Lower leg skin (tissue), 4 donors: ENCODE data around the gene EML5. TPM values are rescaled to one million over a fixed set of nuclear protein-coding genes. Genes with fewer than 3 reads are reported as not detected.

Source experiments
- DNase-seq, 2 donors: peaks; one replicate each; pipeline ENCODE4 v3.0.0-alpha.2; 2019; ENCODE audit warnings: low spot score in 2 of 2
- H3K4me3 ChIP-seq: fragments of 200-600 bp; sonication (generic); 2 replicates; pipeline ENCODE4 v1.5.1; 2017; ENCODE audit warnings: mild to moderate bottlenecking, low read depth; ENCODE audit not compliant: poor library complexity, severe bottlenecking
- POLR2A ChIP-seq, 2 donors: fragments of 450-650 bp; IDR thresholded peaks; one replicate each; pipeline ENCODE4 v1.6.1; 2016 to 2017; ENCODE audit warnings: antibody characterized with exemption in 2 of 2, mild to moderate bottlenecking in 1 of 2, moderate library complexity in 1 of 2
- WGBS, 2 donors: methylation state at CpG; one replicate each; pipeline ENCODE4 v1.1.5; 2018; 5-methylcytosine and 5-hydroxymethylcytosine counted together
- intact Hi-C: fragments of 100-400 bp; cut with DNase I; formaldehyde crosslinking; loops from one replicate; pipeline ENCODE4 v1.15.0; 2023; ENCODE audit warnings: low total_unique reads
- total RNA-seq, 4 donors: library from RNA; depleted of rRNA; stranded (reverse); fragments of >200 nt; gene quantifications; one replicate each; pipeline ENCODE4 v1.1.0, GENCODE V29; 2016
- TF ChIP-seq, protein P1 (sequence below), 3 donors: fragments of 450-650 bp; IDR thresholded peaks; one replicate each; pipeline ENCODE4 v1.5.1; 2016; ENCODE audit warnings: antibody characterized with exemption in 3 of 3, mild to moderate bottlenecking in 3 of 3, moderate library complexity in 2 of 3

The EML5 gene
- total RNA-seq, 4 donors from 2014 or later = 0.17 to 0.62 (median 0.56) TPM

DNA sequence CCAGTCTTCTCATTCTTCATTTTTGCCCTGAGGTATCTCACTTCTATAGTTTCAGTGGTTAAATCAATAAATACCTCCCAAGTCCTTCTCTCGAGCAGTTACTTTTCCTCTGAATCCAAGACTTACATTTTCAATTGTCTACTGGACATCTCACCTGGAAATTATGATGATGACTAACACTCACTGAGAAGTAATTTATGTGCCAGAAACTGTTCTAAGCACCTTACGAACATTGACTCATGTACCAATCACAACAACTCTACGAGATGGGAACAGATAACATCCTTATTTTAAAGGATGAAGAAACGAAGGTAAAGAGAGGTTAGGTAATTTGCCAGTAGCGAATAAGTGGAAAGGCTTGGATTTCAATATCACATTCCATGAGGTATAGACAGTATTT lies 94.1 kb downstream of the EML5 start:
- intact Hi-C loops = no loop called here
- 55 to 71% methylated on average over 5 of the region's 5 CpGs for WGBS, 2 donors
- H3K4me3 ChIP-seq = no peak overlapping the region
- TF ChIP-seq, protein P1, sequence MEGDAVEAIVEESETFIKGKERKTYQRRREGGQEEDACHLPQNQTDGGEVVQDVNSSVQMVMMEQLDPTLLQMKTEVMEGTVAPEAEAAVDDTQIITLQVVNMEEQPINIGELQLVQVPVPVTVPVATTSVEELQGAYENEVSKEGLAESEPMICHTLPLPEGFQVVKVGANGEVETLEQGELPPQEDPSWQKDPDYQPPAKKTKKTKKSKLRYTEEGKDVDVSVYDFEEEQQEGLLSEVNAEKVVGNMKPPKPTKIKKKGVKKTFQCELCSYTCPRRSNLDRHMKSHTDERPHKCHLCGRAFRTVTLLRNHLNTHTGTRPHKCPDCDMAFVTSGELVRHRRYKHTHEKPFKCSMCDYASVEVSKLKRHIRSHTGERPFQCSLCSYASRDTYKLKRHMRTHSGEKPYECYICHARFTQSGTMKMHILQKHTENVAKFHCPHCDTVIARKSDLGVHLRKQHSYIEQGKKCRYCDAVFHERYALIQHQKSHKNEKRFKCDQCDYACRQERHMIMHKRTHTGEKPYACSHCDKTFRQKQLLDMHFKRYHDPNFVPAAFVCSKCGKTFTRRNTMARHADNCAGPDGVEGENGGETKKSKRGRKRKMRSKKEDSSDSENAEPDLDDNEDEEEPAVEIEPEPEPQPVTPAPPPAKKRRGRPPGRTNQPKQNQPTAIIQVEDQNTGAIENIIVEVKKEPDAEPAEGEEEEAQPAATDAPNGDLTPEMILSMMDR (IDR thresholded peaks at IDR 0.05) = no peak
- no peak for TF ChIP-seq POLR2A (IDR thresholded peaks at IDR 0.05)
- no peak for DNase-seq

DNA sequence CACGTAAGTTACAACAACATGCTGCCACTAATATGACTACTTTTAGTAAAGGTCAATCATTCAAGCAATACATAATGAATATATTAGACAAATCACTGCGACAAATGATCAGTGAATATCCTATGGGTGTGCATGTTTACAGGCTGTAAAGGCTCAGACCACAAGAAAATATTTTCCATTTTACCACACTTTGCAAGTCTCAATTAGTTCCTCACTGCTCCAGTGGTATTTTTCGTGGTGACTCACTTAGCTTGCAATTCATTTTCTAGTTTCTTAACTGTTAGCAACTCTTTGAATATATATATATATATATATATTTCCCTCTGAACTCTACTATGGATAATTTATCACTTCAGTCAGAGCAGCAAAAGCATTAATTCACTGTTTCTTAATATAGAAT lies 96.9 kb downstream of the EML5 start:
- WGBS, 2 donors = 57 to 65% methylated on average over 3 of the region's 3 CpGs
- intact Hi-C loops = no loop called here
- no peak overlapping the region for H3K4me3 ChIP-seq
- DNase-seq = no peak
- no peak for TF ChIP-seq POLR2A (IDR thresholded peaks at IDR 0.05)

DNA sequence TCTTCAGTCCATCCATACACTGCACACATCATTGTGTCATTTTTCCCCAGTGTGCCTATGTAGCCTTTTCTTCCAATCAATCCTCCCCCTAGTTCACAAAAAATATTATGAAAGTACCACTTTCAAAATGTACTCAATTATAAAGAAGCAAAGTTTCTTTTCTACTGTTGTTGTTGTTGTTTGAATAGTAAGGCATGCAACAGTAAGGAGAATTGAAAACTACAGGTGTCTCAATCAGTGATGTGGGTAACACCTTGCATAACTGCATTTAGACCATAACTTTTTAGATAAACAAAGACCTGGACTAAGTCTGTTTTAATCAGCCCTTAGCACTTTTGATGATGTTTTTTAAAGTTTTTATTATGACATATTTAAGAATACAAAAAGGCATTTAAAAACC lies 104.4 kb downstream of the EML5 start:
- DNase-seq = no peak
- no peak overlapping the region for H3K4me3 ChIP-seq
- intact Hi-C loops = no loop called here
- TF ChIP-seq, protein P1 (IDR thresholded peaks at IDR 0.05) = no peak

DNA sequence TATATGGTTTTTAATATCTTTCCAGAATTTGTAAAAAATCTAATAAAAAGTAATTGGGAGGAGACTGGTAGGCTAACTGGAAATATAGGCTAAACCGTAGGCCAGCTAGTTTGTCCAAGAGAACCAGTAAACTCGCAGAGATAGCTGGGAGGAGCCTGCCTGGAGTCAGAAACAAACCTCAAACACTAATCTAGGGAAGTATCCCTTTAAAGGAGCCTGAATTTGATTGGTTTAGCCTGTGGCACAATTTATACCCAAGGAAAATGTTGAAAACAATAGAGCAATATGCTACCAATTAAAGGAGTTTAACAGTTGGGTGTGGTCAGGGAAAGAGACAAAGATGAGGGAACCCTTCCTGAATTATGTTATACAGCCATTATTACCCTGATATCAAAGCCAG lies 109.6 kb downstream of the EML5 start:
- no peak for DNase-seq
- TF ChIP-seq, protein P1 (IDR thresholded peaks at IDR 0.05) = no peak
- no peak for TF ChIP-seq POLR2A (IDR thresholded peaks at IDR 0.05)
- no peak overlapping the region for H3K4me3 ChIP-seq
- intact Hi-C loops = no loop called here
- WGBS, 2 donors = 69 to 72% methylated on average over 2 of the region's 2 CpGs

DNA sequence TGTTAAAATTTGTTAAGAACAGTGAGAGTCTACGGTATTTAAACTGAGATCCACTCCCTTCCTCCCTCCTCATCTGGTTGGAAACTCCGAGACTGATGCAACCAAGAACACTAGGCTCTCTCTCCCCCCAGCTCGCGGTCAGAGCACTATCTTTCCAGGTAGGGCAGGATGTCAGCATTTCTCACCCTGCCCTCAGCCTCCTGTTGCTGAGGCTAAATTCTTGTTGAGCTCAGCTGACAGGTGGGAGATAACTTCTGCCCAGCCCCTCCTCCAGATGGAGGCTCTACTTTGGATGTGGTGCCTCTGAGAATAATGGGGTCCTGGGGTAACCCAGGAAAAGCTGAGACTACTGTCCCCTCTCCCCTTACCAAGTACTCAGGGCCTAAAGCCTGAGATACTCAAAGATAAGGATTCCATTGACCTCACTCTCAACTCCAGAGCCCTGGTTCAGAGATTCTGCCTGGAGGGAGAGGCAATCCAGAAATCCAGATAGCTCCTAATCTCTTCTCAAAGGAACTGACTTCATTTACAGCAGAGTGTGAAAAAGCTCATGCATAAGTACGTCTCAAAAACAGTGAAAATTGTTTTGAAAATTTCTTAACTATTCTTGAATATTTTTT lies 110.1 kb downstream of the EML5 start:
- DNase-seq = no peak

DNA sequence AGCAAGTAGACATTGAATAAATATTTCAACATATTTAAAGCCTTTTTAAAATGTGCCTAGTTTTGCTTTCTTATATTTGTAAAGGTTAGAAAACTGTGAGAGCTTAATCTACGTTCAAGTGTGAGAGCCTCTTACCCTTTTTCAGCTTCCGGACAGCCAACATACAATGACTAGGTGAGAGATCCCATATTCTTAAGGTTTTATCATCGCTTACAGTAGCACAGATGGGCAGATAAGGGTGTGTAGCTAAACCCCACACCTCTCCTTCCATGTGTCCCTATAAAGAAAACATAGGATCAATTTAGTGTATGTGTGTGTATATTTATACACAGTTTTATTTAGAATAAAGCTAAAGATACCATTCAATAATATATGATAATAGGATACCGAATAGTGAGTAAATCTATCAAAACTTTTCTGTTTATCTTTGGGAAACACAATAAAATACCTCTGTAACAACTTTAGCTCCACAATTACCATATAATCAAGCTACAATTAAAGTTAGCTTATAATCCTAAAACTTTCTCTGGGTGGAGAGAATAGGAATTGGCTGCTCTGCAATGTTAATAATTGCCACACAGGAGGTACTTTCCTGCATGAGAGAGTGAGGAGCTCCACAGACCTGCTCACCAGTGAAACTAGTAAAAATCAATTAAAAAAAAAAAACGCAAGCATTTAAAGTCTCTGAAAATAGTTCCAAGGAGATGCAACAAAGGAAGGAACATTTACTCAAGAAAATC lies 110.8 kb downstream of the EML5 start:
- no peak overlapping the region for H3K4me3 ChIP-seq
- 88 to 92% methylated on average over 5 of the region's 5 CpGs for WGBS, 2 donors
- TF ChIP-seq, protein P1 (IDR thresholded peaks at IDR 0.05) = no peak
- TF ChIP-seq POLR2A (IDR thresholded peaks at IDR 0.05) = no peak
- intact Hi-C loops = no loop called here
- DNase-seq = no peak

More for the DNA sequence above, 110.1 kb downstream of the EML5 start:
- no peak for TF ChIP-seq POLR2A (IDR thresholded peaks at IDR 0.05)
- TF ChIP-seq, protein P1 (IDR thresholded peaks at IDR 0.05) = no peak
- no peak overlapping the region for H3K4me3 ChIP-seq
- WGBS, 2 donors = 69 to 71% methylated on average over 5 of the region's 5 CpGs
- intact Hi-C loops = no loop called here
